IMR-90 (cell line): ENCODE data around the gene SLC6A9. TPM values are rescaled to one million over a fixed set of nuclear protein-coding genes. Genes with fewer than 3 reads are reported as not detected.
A peak's percentile ranks its signal among the peaks of the same experiment; 100 is the strongest.

Source experiments
- ATAC-seq: fragments of 200-7000 bp; cut with Tn5 transposase; 2 replicates; pipeline ENCODE4 v1.9.1; 2020; ENCODE audit warnings: low read depth, mild to moderate bottlenecking, moderate library complexity
- BruUV-seq: library from RNA; stranded (reverse); fragments of 400-500 nt; replicated peaks from 2 replicates; lab custom pipeline; 2021; lab: Mats Ljungman, UMichigan
- CTCF ChIA-PET: fragments of 300-600 bp; formaldehyde crosslinking; extraction: SDS; loops from one replicate; lab custom pipeline; 2021; ENCODE audit warnings: antibody characterized with exemption; lab: Yijun Ruan, JAX
- POLR2A ChIA-PET: fragments of 300-600 bp; sonication (Branson Sonifier 250); formaldehyde crosslinking; loops from one replicate; lab custom pipeline; 2022; ENCODE audit warnings: antibody characterized with exemption; ENCODE audit not compliant: unreplicated experiment; lab: Charles Lee
- DNase-seq: peaks from one replicate; pipeline ENCODE4 v3.0.0; 2013
- H2AFZ ChIP-seq: replicated peaks from 2 replicates; pipeline ENCODE3; 2013; ENCODE audit warnings: low read length, mild to moderate bottlenecking; ENCODE audit not compliant: poor library complexity
- H2AK5ac ChIP-seq: 2 replicates; pipeline ENCODE4 v1.6.1; 2013; ENCODE audit warnings: low read depth, low read length, inconsistent platforms
- H2AK9ac ChIP-seq: replicated peaks from 2 replicates; pipeline ENCODE3; 2013; ENCODE audit warnings: mild to moderate bottlenecking, low read depth, low read length, moderate library complexity; ENCODE audit not compliant: poor library complexity
- H2BK120ac ChIP-seq: 2 replicates; pipeline ENCODE4 v1.6.1; 2013; ENCODE audit warnings: low read depth, low read length, inconsistent platforms
- H2BK15ac ChIP-seq: 3 replicates; pipeline ENCODE4 v1.6.1; 2013; ENCODE audit warnings: low read depth, low read length, inconsistent platforms
- H2BK20ac ChIP-seq: 2 replicates; pipeline ENCODE4 v1.6.1; 2013; ENCODE audit warnings: low read depth, mild to moderate bottlenecking, inconsistent platforms, low read length, moderate library complexity
- H2BK5ac ChIP-seq: 2 replicates; pipeline ENCODE4 v1.6.1; 2013; ENCODE audit warnings: mild to moderate bottlenecking, low read depth, low read length, inconsistent platforms; ENCODE audit not compliant: poor library complexity, severe bottlenecking
- H3K14ac ChIP-seq: replicated peaks from 2 replicates; pipeline ENCODE4 v1.6.1; 2013; ENCODE audit warnings: low read depth, low read length, inconsistent platforms
- H3K18ac ChIP-seq: 2 replicates; pipeline ENCODE4 v1.6.1; 2013; ENCODE audit warnings: low read depth, low read length, control low read depth
- H3K23ac ChIP-seq: 2 replicates; pipeline ENCODE4 v1.6.1; 2013; ENCODE audit warnings: low read depth, low read length, inconsistent platforms
- H3K27ac ChIP-seq: 2 replicates; pipeline ENCODE4 v1.5.1; 2013; ENCODE audit warnings: mild to moderate bottlenecking, control low read depth, low read length; ENCODE audit not compliant: insufficient read depth
- H3K27me3 ChIP-seq: 2 replicates; pipeline ENCODE4 v1.6.1; 2013; ENCODE audit warnings: low read length; ENCODE audit not compliant: control insufficient read depth, insufficient read depth
- H3K36me3 ChIP-seq: 2 replicates; pipeline ENCODE4 v1.6.1; 2013; ENCODE audit warnings: low read length, mixed read lengths; ENCODE audit not compliant: control insufficient read depth, insufficient read depth
- H3K4ac ChIP-seq: 2 replicates; pipeline ENCODE4 v1.6.1; 2013; ENCODE audit warnings: low read depth, low read length, inconsistent platforms
- H3K4me1 ChIP-seq: 2 replicates; pipeline ENCODE4 v1.6.1; 2013; ENCODE audit warnings: low read length, mixed read lengths; ENCODE audit not compliant: control insufficient read depth, insufficient read depth
- H3K4me2 ChIP-seq: 2 replicates; pipeline ENCODE4 v1.6.1; 2013; ENCODE audit warnings: low read depth, mild to moderate bottlenecking, control low read depth, low read length, moderate library complexity
- H3K4me3 ChIP-seq: 2 replicates; pipeline ENCODE4 v1.5.1; 2013; ENCODE audit warnings: low read depth, mild to moderate bottlenecking, control low read depth, low read length, moderate library complexity; ENCODE audit not compliant: insufficient read depth
- H3K56ac ChIP-seq: 2 replicates; pipeline ENCODE4 v1.6.1; 2013; ENCODE audit warnings: low read length, inconsistent platforms; ENCODE audit not compliant: insufficient read depth; ENCODE audit errors: extremely low read depth
- H3K79me1 ChIP-seq, 2 experiments: 2 replicates each; pipeline ENCODE4 v1.6.1; 2013; ENCODE audit warnings: low read length in 2 of 2, inconsistent platforms in 1 of 2, low read depth in 1 of 2
- H3K9ac ChIP-seq: 2 replicates; pipeline ENCODE4 v1.6.1; 2013; ENCODE audit warnings: low read depth, low read length, control low read depth
- H3K9me1 ChIP-seq: 2 replicates; pipeline ENCODE4 v1.6.1; 2013; ENCODE audit warnings: low read length, inconsistent platforms; ENCODE audit not compliant: insufficient read depth
- H3K9me3 ChIP-seq: 2 replicates; pipeline ENCODE4 v1.6.1; 2013; ENCODE audit warnings: low read length; ENCODE audit not compliant: control insufficient read depth, insufficient read depth
- H4K20me1 ChIP-seq: 2 replicates; pipeline ENCODE4 v1.6.1; 2013; ENCODE audit warnings: low read length, inconsistent platforms; ENCODE audit not compliant: insufficient read depth
- H4K5ac ChIP-seq: 2 replicates; pipeline ENCODE4 v1.6.1; 2013; ENCODE audit warnings: mild to moderate bottlenecking, low read depth, low read length, control low read depth
- H4K8ac ChIP-seq, 2 experiments: 2 replicates each; pipeline ENCODE4 v1.6.1; 2013; ENCODE audit warnings: low read depth in 2 of 2, low read length in 2 of 2, control low read depth in 1 of 2, inconsistent platforms in 1 of 2
- H4K91ac ChIP-seq: 2 replicates; pipeline ENCODE4 v1.6.1; 2013; ENCODE audit warnings: low read depth, low read length, inconsistent platforms; ENCODE audit not compliant: insufficient read depth
- CHD1 ChIP-seq: IDR thresholded peaks from 2 replicates; pipeline ENCODE4 v1.6.1; 2012; ENCODE audit warnings: low read depth, low read length, improper control_type of control experiment
- MXI1 ChIP-seq: IDR thresholded peaks from 2 replicates; pipeline ENCODE4 v1.6.1; 2012; ENCODE audit warnings: low read depth, mild to moderate bottlenecking, low read length, moderate library complexity, borderline replicate concordance
- NFE2L2 ChIP-seq: fragments of 150-350 bp; IDR thresholded peaks from 2 replicates; pipeline ENCODE4 v1.6.1; 2016; ENCODE audit warnings: low read depth, mild to moderate bottlenecking, low read length
- RAD21 ChIP-seq: IDR thresholded peaks from 2 replicates; pipeline ENCODE4 v1.6.1; 2012; ENCODE audit warnings: low read length, improper control_type of control experiment
- RCOR1 ChIP-seq: IDR thresholded peaks from 2 replicates; pipeline ENCODE4 v1.6.1; 2012; ENCODE audit warnings: mild to moderate bottlenecking, low read length, improper control_type of control experiment; ENCODE audit not compliant: insufficient replicate concordance
- SMC3 ChIP-seq: fragments of 150-350 bp; IDR thresholded peaks from 2 replicates; pipeline ENCODE4 v1.6.1; 2016; ENCODE audit warnings: low read depth, mild to moderate bottlenecking, antibody characterized with exemption, low read length, moderate library complexity
- WGBS, 2 experiments: methylation state at CpG; one replicate each; pipeline versions ENCODE4 v1.1.5 to v1.1.7; 2013; ENCODE audit warnings: missing lambda C conversion rate in 2 of 2; ENCODE audit not compliant: insufficient read length in 1 of 2; ENCODE audit errors: extremely low coverage in 2 of 2; 5-methylcytosine and 5-hydroxymethylcytosine counted together
- dilution Hi-C: fragments of 300-500 bp; cut with HindIII; formaldehyde crosslinking; loops from one replicate; pipeline ENCODE4 v1.14.3; 2018; ENCODE audit warnings: low sequenced_read_pairs; ENCODE audit not compliant: unreplicated experiment
- in situ Hi-C: fragments of 300-500 bp; cut with MboI; formaldehyde crosslinking; loops from 3 replicates; pipeline ENCODE4 v1.14.3; 2019; ENCODE audit warnings: low sequenced_read_pairs, inconsistent platforms, mixed read lengths
- intact Hi-C: fragments of 100-400 bp; cut with micrococcal nuclease; formaldehyde crosslinking; loops from 2 replicates; pipeline ENCODE4 v1.10.0; 2022
- polyA plus RNA-seq, 3 experiments: library from polyadenylated mRNA; depleted of rRNA; stranded (reverse); fragments of >200 nt; gene quantifications; 2 replicates each; pipeline ENCODE4 v1.2.3, GENCODE V29; 2012; ENCODE audit warnings: low replicate concordance in 1 of 3
- total RNA-seq: library from RNA; depleted of rRNA; stranded (reverse); fragments of >200 nt; gene quantifications from 2 replicates; pipeline ENCODE4 v1.2.3, GENCODE V29; 2012
- TF ChIP-seq, protein P1 (sequence below): fragments of 150-350 bp; IDR thresholded peaks from 2 replicates; pipeline ENCODE4 v1.6.1; 2016; ENCODE audit warnings: low read depth, mild to moderate bottlenecking, low read length, moderate library complexity, borderline replicate concordance
- TF ChIP-seq, protein P2 (sequence below): fragments of 150-350 bp; IDR thresholded peaks from 2 replicates; pipeline ENCODE4 v1.6.1; 2017; ENCODE audit warnings: mild to moderate bottlenecking, antibody characterized with exemption, low read length, low read depth

The SLC6A9 gene
- total and polyA plus RNA-seq, 2 of the 4 experiments (the other 2 are of a cell fraction) = 2.0 to 6.6 TPM

DNA sequence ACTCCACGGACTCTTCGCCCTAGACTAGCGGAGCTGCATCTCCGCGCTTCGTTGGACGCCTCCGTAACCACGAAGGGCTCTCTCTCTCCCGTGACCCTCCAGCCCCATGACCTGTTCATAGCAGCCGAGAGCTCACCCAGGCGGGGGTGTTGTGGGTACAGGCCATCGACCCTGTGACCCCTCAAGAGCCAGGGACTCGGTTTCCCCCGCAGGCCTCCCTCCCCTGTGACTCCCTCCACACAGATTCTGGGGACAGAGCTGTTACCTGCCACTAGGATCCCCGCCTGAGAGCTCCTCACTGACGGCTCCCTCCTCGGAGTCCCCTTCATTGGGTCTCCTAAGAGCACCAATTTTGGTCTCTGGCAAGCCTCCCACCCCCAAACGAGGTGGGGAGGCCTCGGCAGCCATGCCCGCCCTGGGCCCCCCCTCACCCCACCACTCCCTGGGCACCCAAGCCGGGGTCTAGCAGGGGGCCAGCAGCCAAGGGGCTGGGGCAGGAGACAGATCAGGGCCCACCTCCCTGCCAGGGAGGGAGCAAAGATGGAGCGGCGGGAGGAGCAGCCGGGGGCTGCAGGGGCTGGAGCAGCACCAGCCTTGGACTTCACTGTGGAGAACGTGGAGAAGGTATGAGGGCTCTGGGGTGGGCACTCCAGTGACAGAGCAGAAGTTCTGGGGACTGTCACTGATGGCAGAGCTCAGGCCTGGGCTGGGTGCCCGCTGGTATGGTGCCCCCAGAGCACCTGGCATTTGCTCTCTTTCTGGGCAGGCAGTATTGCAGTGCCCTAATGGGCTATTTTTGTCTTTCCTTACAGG lies 84.0 kb downstream of the SLC6A9 start:
- intact Hi-C loops (loop anchor here (2.0 kb wide), 1 partner anchor 22 kb away; no protein-coding TSS in a partner anchor), in situ Hi-C loops (no loop called here), dilution Hi-C loops (no loop called here)
- DNase-seq = no peak
- 40% methylated on average over 1 of the region's 27 CpGs; no CpG with 5 or more reads in 1 of the 2 experiments for WGBS, 2 experiments
- Histone ChIP-seq H4K8ac (peak overlapping the region; percentile 93 to 99), H3K56ac (peak overlapping the region; percentile 95), H3K36me3 (peaks cover 5% of the 10 kb centered on the region), H3K9me1 (peaks cover 14% of the 10 kb centered on the region), H3K9ac (peak overlapping the region; percentile 96), H3K79me1 (peaks cover 13 to 53% of the 10 kb centered on the region in 2 experiments), H2BK15ac (peak overlapping the region; percentile 99; the same call in 1 of the 3 replicates), H2BK5ac (peak overlapping the region; percentile 98), H3K14ac (peak overlapping the region; percentile 98), H2BK120ac (peak overlapping the region; percentile 17; the same call in 1 of the 2 replicates), H3K9me3 (no peaks in the 10 kb centered on the region), H3K4me2 (peak overlapping the region; percentile 81), H3K27ac (peak overlapping the region; percentile 97), H4K20me1 (no peaks in the 10 kb centered on the region), H3K4ac (peak overlapping the region; percentile 83), H3K27me3 (no peaks in the 10 kb centered on the region), H2AK9ac (peak overlapping the region; percentile 98), H3K4me1 (peaks cover 15% of the 10 kb centered on the region), H4K91ac (peak overlapping the region; percentile 87; the same call in 1 of the 2 replicates), H2AK5ac (peak overlapping the region; percentile 93), H4K5ac (peak overlapping the region; percentile 87), H2BK20ac (no peak overlapping the region), H2AFZ (peak overlapping the region; percentile 96), H3K23ac (peak overlapping the region; percentile 86; the same call in 1 of the 2 replicates), H3K4me3 (peak overlapping the region; percentile 67), H3K18ac (peak overlapping the region; percentile 18; the same call in 1 of the 2 replicates)
- 0 out of 2 replicates have a peak, but pooled peaks have one; percentile 0 for ATAC-seq
- ChIA-PET CTCF (interaction anchor here (2.1 to 3.5 kb wide), 2 partner anchors 13 to 184 kb away, joined by 10 to 21 read pairs; no protein-coding TSS in a partner anchor), POLR2A (no interaction called here)
- no TSS peak for BruUV-seq
- TF ChIP-seq, protein P1, sequence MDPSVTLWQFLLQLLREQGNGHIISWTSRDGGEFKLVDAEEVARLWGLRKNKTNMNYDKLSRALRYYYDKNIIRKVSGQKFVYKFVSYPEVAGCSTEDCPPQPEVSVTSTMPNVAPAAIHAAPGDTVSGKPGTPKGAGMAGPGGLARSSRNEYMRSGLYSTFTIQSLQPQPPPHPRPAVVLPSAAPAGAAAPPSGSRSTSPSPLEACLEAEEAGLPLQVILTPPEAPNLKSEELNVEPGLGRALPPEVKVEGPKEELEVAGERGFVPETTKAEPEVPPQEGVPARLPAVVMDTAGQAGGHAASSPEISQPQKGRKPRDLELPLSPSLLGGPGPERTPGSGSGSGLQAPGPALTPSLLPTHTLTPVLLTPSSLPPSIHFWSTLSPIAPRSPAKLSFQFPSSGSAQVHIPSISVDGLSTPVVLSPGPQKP = no peak
- TF ChIP-seq RAD21 (no peak), SMC3 (no peak), CHD1 (no peak), NFE2L2 (no peak), RCOR1 (no peak), MXI1 (no peak)
- TF ChIP-seq, protein P2, sequence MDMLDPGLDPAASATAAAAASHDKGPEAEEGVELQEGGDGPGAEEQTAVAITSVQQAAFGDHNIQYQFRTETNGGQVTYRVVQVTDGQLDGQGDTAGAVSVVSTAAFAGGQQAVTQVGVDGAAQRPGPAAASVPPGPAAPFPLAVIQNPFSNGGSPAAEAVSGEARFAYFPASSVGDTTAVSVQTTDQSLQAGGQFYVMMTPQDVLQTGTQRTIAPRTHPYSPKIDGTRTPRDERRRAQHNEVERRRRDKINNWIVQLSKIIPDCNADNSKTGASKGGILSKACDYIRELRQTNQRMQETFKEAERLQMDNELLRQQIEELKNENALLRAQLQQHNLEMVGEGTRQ = no peak
